SH-SY5Y (cell line): Measurements from ENCODE around the gene NAP1L5.

Experiments used
- GATA2 ChIP-seq: IDR thresholded peaks from 2 replicates; pipeline ENCODE4 v1.6.1; 2011; ENCODE audit warnings: mild to moderate bottlenecking, low read depth, low read length
- GATA3 ChIP-seq: IDR thresholded peaks from 2 replicates; pipeline ENCODE4 v1.6.1; 2011; ENCODE audit warnings: low read depth, mild to moderate bottlenecking, low read length, moderate library complexity

DNA sequence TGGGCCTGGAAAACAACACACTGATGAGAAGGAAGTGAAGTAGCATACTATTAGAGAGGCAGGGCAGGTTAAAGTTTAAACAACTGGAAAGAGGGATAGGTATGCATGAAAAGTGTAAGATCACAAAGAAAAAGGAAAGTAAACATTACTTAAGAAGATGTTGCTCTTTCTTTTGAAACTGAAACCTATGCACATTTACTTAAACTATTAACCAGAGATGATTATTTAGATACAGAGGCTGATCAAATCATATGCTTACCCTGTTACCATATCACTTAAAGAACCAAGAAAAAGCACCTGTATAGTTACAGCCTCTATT lies 37.8 kb downstream of the NAP1L5 start:
- TF ChIP-seq GATA2 = no peak
- no peak for TF ChIP-seq GATA3
